ENCODE measurements around the gene ZNF462. TPM values are rescaled to one million over a fixed set of nuclear protein-coding genes. Genes with fewer than 3 reads are reported as not detected.

The ZNF462 gene
- total RNA-seq, 8 experiments from 2014 or later, result 0.49 to 85.2 (median 47.8) TPM

DNA sequence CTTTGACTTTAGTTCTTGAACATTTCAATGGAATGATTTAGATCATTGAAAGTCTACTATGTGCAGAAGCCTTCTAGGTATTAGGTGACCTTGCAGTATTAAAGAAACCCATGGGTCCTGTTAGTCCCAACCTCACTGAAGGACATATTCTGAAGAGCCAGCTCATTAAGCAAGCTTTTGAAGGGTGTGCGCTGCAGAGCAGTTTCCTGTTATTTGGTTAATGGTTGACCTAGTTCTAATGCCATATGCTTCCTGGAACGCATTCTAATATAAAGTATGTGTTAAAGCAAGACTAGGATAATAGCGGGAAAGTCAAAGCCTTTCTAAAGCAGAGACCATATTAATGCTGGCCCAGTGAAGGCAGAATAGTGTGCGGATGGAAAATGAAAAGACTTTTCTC lies 20.1 kb downstream of the ZNF462 start:
- H3K4me3 ChIP-seq, result no peak overlapping the region
- no peak for ATAC-seq (replicated peaks in 6 of 8)
- WGBS, 10 experiments, result 79 to 100% (median 98%) methylated on average over 1 to 4 of the region's 4 CpGs; no CpG with 5 or more reads in 2 of the 10 experiments
- peaks cover 15 to 17% of the 10 kb centered on the region in 2 donors for H3K4me1 ChIP-seq (replicated peaks in 1 of 2)
- H3K27ac ChIP-seq, result no peak overlapping the region
- in situ Hi-C loops (cut with MboI; ENCODE audit: low pct_unique_long_range_greater_than_20kb in 2 of 9, low sequenced_read_pairs in 9 of 9, unreplicated experiment in 9 of 9), result no loop called here

DNA sequence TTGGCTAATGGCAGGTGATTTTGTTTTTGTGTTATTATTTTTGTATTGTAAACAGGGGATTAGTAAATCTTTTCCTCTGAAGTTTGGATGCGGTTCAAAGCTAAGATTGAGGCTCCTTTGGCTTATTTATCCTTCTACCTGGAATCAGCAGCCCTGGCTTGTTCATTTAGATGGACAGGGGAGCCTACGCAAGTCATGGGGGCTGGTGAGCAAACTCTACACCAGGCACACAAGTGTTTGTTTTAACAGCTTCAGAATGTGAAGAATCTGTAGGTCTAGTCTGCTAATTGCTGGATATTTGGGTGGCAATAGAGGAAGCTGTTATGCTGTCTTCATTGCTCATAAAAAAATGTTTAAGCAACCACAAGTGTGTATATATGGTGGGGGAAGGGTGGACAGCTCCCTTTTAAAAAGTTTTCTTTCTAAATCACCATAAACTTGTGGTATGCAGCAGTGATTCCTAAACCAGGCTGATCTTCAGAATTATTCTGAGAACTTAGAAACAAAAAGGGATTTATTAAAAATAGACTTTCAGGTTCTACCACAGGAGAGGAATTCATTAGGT lies 20.7 kb downstream of the ZNF462 start:
- Histone ChIP-seq H3K4me3 (no peak overlapping the region), H3K27ac (no peak overlapping the region), H3K4me1 (replicated peaks in 1 of 2) (peaks cover 8 to 10% of the 10 kb centered on the region in 2 donors)
- 61 to 100% (median 84%) methylated on average over 1 to 2 of the region's 2 CpGs; no CpG with 5 or more reads in 2 of the 10 experiments for WGBS, 10 experiments
- ATAC-seq (replicated peaks in 6 of 8), result no peak
- in situ Hi-C loops (cut with MboI; ENCODE audit: low pct_unique_long_range_greater_than_20kb in 2 of 9, low sequenced_read_pairs in 9 of 9, unreplicated experiment in 9 of 9), result no loop called here

DNA sequence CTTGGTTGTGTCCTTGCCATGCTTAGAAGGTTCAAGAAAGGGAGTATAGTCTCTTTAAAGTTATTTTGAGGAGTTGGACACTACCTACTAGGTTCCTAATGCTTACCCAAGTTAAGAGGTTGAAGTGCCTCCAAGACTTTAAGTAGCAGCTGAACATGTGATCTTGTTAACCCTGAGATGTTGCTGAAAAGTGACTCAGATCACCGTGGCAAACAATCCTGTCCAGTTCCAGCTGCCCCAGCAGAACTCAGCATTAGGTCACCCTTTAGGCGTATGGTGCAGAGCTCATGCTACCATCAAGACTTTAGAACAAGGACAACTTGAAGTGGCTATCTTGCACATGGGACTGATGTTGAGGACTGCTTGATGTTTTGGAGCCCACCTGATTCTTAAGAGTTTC lies 22.5 kb downstream of the ZNF462 start:
- in situ Hi-C loops (cut with MboI; ENCODE audit: low pct_unique_long_range_greater_than_20kb in 2 of 9, low sequenced_read_pairs in 9 of 9, unreplicated experiment in 9 of 9), result no loop called here

DNA sequence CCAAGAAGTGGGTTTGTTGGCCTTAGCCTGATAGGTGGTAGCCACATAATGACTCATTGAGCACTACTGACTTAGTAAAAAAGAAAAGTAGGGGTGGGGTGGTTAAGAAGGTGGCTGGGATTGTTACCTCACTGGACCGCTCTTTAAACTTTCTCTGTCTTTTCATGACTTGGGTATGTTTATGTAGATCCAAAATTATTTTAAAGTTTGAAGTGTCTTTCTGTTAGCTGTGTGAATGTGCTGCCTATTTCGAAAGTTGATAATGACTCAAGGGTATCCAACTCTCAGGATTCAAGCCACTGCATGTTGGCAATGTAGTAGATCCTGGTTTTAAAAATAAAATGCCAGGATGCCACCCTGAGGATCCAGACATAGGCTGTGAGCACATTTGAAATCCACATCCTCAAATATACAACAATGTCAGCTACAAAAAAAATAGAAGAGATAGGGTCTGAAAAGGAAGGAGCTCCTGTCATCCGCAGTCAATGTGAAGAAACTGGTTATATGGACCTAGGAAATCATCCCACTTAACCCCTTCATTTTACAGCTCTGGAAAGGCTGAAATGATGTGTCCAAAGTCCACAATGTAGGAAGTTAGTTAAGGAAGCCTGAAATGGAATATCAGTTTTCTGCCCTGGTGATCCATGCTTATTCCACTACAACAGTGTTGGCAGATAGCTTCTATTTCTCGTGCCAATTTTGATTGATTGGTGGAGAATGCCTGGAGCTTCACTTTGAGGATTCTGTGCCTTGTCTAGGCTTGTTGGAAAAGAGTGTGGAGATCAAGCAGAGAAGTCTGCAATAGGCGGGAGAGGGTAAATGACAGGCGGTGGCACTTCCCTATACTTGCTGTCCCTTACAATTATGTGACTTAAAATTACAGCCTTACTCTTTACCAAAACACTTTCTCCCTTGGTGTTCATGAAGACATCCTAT lies 23.4 kb downstream of the ZNF462 start:
- H3K27ac ChIP-seq, result no peak overlapping the region
- H3K4me1 ChIP-seq (replicated peaks in 1 of 2), result peaks cover 2 to 24% of the 10 kb centered on the region in 2 donors
- ATAC-seq (replicated peaks in 6 of 8), result no peak
- no peak overlapping the region for H3K4me3 ChIP-seq
- WGBS, 10 experiments, result 48 to 100% (median 89%) methylated on average over 2 to 5 of the region's 6 CpGs
- in situ Hi-C loops (cut with MboI; ENCODE audit: low pct_unique_long_range_greater_than_20kb in 2 of 9, low sequenced_read_pairs in 9 of 9, unreplicated experiment in 9 of 9), result no loop called here

More for the DNA sequence above, 22.5 kb downstream of the ZNF462 start:
- no peak overlapping the region for H3K27ac ChIP-seq
- peaks cover 2 to 16% of the 10 kb centered on the region in 2 donors for H3K4me1 ChIP-seq (replicated peaks in 1 of 2)
- WGBS, 10 experiments, result 0 to 100% (median 94%) methylated on average over 1 to 2 of the region's 2 CpGs; no CpG with 5 or more reads in 3 of the 10 experiments
- peak in 3 of 8 experiments; percentile 24 to 69 (median 44) for ATAC-seq (replicated peaks in 6 of 8)
- H3K4me3 ChIP-seq, result no peak overlapping the region

DNA sequence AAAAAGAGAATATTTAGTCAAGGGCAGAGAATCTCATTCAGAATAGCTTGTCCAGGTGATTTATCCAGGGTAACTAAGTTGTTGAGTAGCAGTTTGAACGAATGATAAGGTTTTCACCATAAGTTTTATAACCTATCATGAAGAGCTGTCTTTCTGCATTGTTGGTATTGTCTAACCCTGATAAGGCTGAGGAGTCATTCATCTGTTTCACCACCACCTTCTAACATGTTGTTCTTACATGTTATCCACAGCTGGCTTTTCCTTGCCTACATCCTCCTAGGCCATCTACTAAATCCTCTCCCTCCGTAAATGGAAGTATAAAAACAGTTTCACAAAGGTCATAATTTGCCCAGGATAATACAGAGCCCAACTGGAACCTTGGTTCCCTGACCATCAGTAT lies 24.1 kb downstream of the ZNF462 start:
- no peak for ATAC-seq (replicated peaks in 6 of 8)
- peaks cover 2 to 31% of the 10 kb centered on the region in 2 donors for H3K4me1 ChIP-seq (replicated peaks in 1 of 2)

GRCh38 chr9:106889061-106889590 lies 26.2 kb downstream of the ZNF462 start:
- Histone ChIP-seq H3K27ac (no peak overlapping the region), H3K4me1 (replicated peaks in 1 of 2) (peaks cover 11 to 45% of the 10 kb centered on the region in 2 donors), H3K4me3 (no peak overlapping the region)
- ATAC-seq (replicated peaks in 6 of 8), result peak in 5 of 8 experiments; percentile 44 to 63 (median 59)
- 11 to 100% (median 50%) methylated on average over 1 to 5 of the region's 7 CpGs; no CpG with 5 or more reads in 2 of the 10 experiments for WGBS, 10 experiments
- in situ Hi-C loops (cut with MboI; ENCODE audit: low pct_unique_long_range_greater_than_20kb in 2 of 9, low sequenced_read_pairs in 9 of 9, unreplicated experiment in 9 of 9), result no loop called here

More for the DNA sequence above, 24.1 kb downstream of the ZNF462 start:
- H3K27ac ChIP-seq, result no peak overlapping the region
- no peak overlapping the region for H3K4me3 ChIP-seq
- WGBS, 10 experiments, result 33 to 100% (median 86%) methylated on average over 1 to 2 of the region's 2 CpGs; no CpG with 5 or more reads in 2 of the 10 experiments
- in situ Hi-C loops (cut with MboI; ENCODE audit: low pct_unique_long_range_greater_than_20kb in 2 of 9, low sequenced_read_pairs in 9 of 9, unreplicated experiment in 9 of 9), result no loop called here

GRCh38 chr9:106890608-106891007 lies 27.6 kb downstream of the ZNF462 start:
- Histone ChIP-seq H3K27ac (no peak overlapping the region), H3K4me1 (replicated peaks in 1 of 2) (peaks cover 11 to 45% of the 10 kb centered on the region in 2 donors), H3K4me3 (no peak overlapping the region)
- WGBS, 10 experiments, result 49 to 90% (median 73%) methylated on average over 1 to 4 of the region's 4 CpGs; no CpG with 5 or more reads in 1 of the 10 experiments
- ATAC-seq (replicated peaks in 6 of 8), result peak in 1 of 8 experiments; percentile 17
- in situ Hi-C loops (cut with MboI; ENCODE audit: low pct_unique_long_range_greater_than_20kb in 2 of 9, low sequenced_read_pairs in 9 of 9, unreplicated experiment in 9 of 9), result no loop called here

DNA sequence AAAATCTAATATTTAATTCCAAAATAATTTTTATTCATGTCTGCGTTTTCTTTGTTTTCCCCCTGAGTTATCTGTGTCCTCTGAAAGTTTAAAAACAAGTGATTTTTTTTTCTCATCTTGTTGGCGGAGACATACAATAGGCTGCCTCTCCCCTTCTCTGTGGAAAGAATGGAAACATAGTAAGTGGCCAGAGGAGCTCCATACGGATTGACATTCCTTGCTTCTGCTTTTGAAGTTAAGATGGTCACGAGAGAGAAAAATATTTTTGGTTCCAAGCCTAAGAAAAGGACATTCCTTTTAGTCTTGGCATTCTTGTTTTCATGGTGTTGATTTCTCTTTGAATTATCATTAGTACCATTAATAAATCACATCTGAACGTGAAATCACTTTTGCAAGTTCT lies 28.3 kb downstream of the ZNF462 start:
- H3K4me1 ChIP-seq (replicated peaks in 1 of 2), result peaks cover 11 to 45% of the 10 kb centered on the region in 2 donors
- no peak for ATAC-seq (replicated peaks in 6 of 8)
- H3K27ac ChIP-seq, result no peak overlapping the region
- WGBS, 10 experiments, result 23 to 71% (median 58%) methylated on average over 2 to 5 of the region's 5 CpGs
- in situ Hi-C loops (cut with MboI; ENCODE audit: low pct_unique_long_range_greater_than_20kb in 2 of 9, low sequenced_read_pairs in 9 of 9, unreplicated experiment in 9 of 9), result no loop called here
- H3K4me3 ChIP-seq, result no peak overlapping the region

GRCh38 chr9:106892632-106893031 lies 29.7 kb downstream of the ZNF462 start:
- Histone ChIP-seq H3K4me1 (replicated peaks in 1 of 2) (peaks cover 11 to 45% of the 10 kb centered on the region in 2 donors), H3K27ac (peak overlapping the region in 1 of 2 donors; percentile 37), H3K4me3 (no peak overlapping the region)
- ATAC-seq (replicated peaks in 6 of 8), result peak; percentile 83 to 99 (median 90)
- 0 to 100% (median 80%) methylated on average over 1 to 4 of the region's 4 CpGs; no CpG with 5 or more reads in 3 of the 10 experiments for WGBS, 10 experiments
- in situ Hi-C loops (cut with MboI; ENCODE audit: low pct_unique_long_range_greater_than_20kb in 2 of 9, low sequenced_read_pairs in 9 of 9, unreplicated experiment in 9 of 9), result no loop called here

- in situ Hi-C loops (cut with MboI; ENCODE audit: low pct_unique_long_range_greater_than_20kb in 2 of 9, low sequenced_read_pairs in 9 of 9, unreplicated experiment in 9 of 9), result no loop called here
- peak in 7 of 8 experiments; percentile 59 to 84 (median 74) for ATAC-seq (replicated peaks in 6 of 8)
- 29 to 80% (median 75%) methylated on average over 1 of the region's 1 CpG; no CpG with 5 or more reads in 7 of the 10 experiments for WGBS, 10 experiments
These were observed 30.1 kb downstream of the ZNF462 start for GRCh38 chr9:106893088-106893487.

GRCh38 chr9:106896695-106897094 lies 33.7 kb downstream of the ZNF462 start:
- in situ Hi-C loops (cut with MboI; ENCODE audit: low pct_unique_long_range_greater_than_20kb in 2 of 9, low sequenced_read_pairs in 9 of 9, unreplicated experiment in 9 of 9), result no loop called here
- ATAC-seq (replicated peaks in 6 of 8), result no peak
- 0 to 100% (median 75%) methylated on average over 1 of the region's 1 CpG; no CpG with 5 or more reads in 5 of the 10 experiments for WGBS, 10 experiments
- Histone ChIP-seq H3K4me1 (replicated peaks in 1 of 2) (peaks cover 9 to 17% of the 10 kb centered on the region in 2 donors), H3K27ac (no peak overlapping the region), H3K4me3 (no peak overlapping the region)

More at GRCh38 chr9:106893088-106893487, 30.1 kb downstream of the ZNF462 start:
- Histone ChIP-seq H3K4me1 (replicated peaks in 1 of 2) (peaks cover 11 to 45% of the 10 kb centered on the region in 2 donors), H3K27ac (no peak overlapping the region), H3K4me3 (no peak overlapping the region)

- 0 to 88% (median 60%) methylated on average over 1 of the region's 1 CpG; no CpG with 5 or more reads in 3 of the 10 experiments for WGBS, 10 experiments
- H3K27ac ChIP-seq, result no peak overlapping the region
These were observed 34.3 kb downstream of the ZNF462 start for GRCh38 chr9:106897236-106897635.

GRCh38 chr9:106897751-106898150 lies 34.8 kb downstream of the ZNF462 start:
- Histone ChIP-seq H3K4me1 (replicated peaks in 1 of 2) (peaks cover 6 to 7% of the 10 kb centered on the region in 2 donors), H3K27ac (no peak overlapping the region), H3K4me3 (no peak overlapping the region)
- 37 to 100% (median 93%) methylated on average over 1 to 3 of the region's 3 CpGs; no CpG with 5 or more reads in 2 of the 10 experiments for WGBS, 10 experiments
- no peak for ATAC-seq (replicated peaks in 6 of 8)
- in situ Hi-C loops (cut with MboI; ENCODE audit: low pct_unique_long_range_greater_than_20kb in 2 of 9, low sequenced_read_pairs in 9 of 9, unreplicated experiment in 9 of 9), result no loop called here

More at GRCh38 chr9:106897236-106897635, 34.3 kb downstream of the ZNF462 start:
- ATAC-seq (replicated peaks in 6 of 8), result no peak
- in situ Hi-C loops (cut with MboI; ENCODE audit: low pct_unique_long_range_greater_than_20kb in 2 of 9, low sequenced_read_pairs in 9 of 9, unreplicated experiment in 9 of 9), result no loop called here
- H3K4me3 ChIP-seq, result no peak overlapping the region
- H3K4me1 ChIP-seq (replicated peaks in 1 of 2), result peaks cover 9 to 12% of the 10 kb centered on the region in 2 donors
